ENCODE data around the gene DNM3. TPM values are rescaled to one million over a fixed set of nuclear protein-coding genes. Genes with fewer than 3 reads are reported as not detected.

The DNM3 gene
- total RNA-seq, 1 donor from 2014 or later, result 3.4 TPM

- no peak for DNase-seq (ENCODE audit: extremely low read depth, low read depth, low spot score)
These were observed 293.9 kb downstream of the DNM3 start for GRCh38 chr1:172135076-172135672.

GRCh38 chr1:172135978-172136610, 294.8 kb downstream of the DNM3 start:
- DNase-seq (ENCODE audit: extremely low read depth, low read depth, low spot score), result no peak

GRCh38 chr1:172136925-172137324, 295.6 kb downstream of the DNM3 start:
- DNase-seq (ENCODE audit: extremely low read depth, low read depth, low spot score), result no peak

- no peak for DNase-seq (ENCODE audit: extremely low read depth, low read depth, low spot score)
These were observed 296.6 kb downstream of the DNM3 start for GRCh38 chr1:172137703-172138454.

- no peak for DNase-seq (ENCODE audit: extremely low read depth, low read depth, low spot score)
These were observed 297.3 kb downstream of the DNM3 start for GRCh38 chr1:172138634-172139033.

- DNase-seq (ENCODE audit: extremely low read depth, low read depth, low spot score), result no peak
These were observed 297.9 kb downstream of the DNM3 start for GRCh38 chr1:172139196-172139595.

- DNase-seq (ENCODE audit: extremely low read depth, low read depth, low spot score), result no peak
These were observed 298.8 kb downstream of the DNM3 start for GRCh38 chr1:172140072-172140471.

GRCh38 chr1:172140591-172140990, 299.3 kb downstream of the DNM3 start:
- no peak for DNase-seq (ENCODE audit: extremely low read depth, low read depth, low spot score)

GRCh38 chr1:172141341-172141881, 300.1 kb downstream of the DNM3 start:
- DNase-seq (ENCODE audit: extremely low read depth, low read depth, low spot score), result no peak

GRCh38 chr1:172142324-172142723, 301.0 kb downstream of the DNM3 start:
- DNase-seq (ENCODE audit: extremely low read depth, low read depth, low spot score), result no peak

- no peak for DNase-seq (ENCODE audit: extremely low read depth, low read depth, low spot score)
These were observed 302.2 kb downstream of the DNM3 start for GRCh38 chr1:172143384-172144055.

GRCh38 chr1:172144445-172145061, 303.3 kb downstream of the DNM3 start:
- DNase-seq (ENCODE audit: extremely low read depth, low read depth, low spot score), result no peak

- no peak for DNase-seq (ENCODE audit: extremely low read depth, low read depth, low spot score)
These were observed 303.9 kb downstream of the DNM3 start for GRCh38 chr1:172145231-172145651.

- DNase-seq (ENCODE audit: extremely low read depth, low read depth, low spot score), result no peak
These were observed 304.4 kb downstream of the DNM3 start for GRCh38 chr1:172145656-172146055.

GRCh38 chr1:172146141-172146850, 305.0 kb downstream of the DNM3 start:
- no peak for DNase-seq (ENCODE audit: extremely low read depth, low read depth, low spot score)

- no peak for DNase-seq (ENCODE audit: extremely low read depth, low read depth, low spot score)
These were observed 306.2 kb downstream of the DNM3 start for GRCh38 chr1:172147541-172147940.

- no peak for DNase-seq (ENCODE audit: extremely low read depth, low read depth, low spot score)
These were observed 306.9 kb downstream of the DNM3 start for GRCh38 chr1:172148213-172148612.

- DNase-seq (ENCODE audit: extremely low read depth, low read depth, low spot score), result no peak
These were observed 307.4 kb downstream of the DNM3 start for GRCh38 chr1:172148707-172149106.

GRCh38 chr1:172149346-172149745, 308.0 kb downstream of the DNM3 start:
- no peak for DNase-seq (ENCODE audit: extremely low read depth, low read depth, low spot score)

GRCh38 chr1:172154551-172154950, 313.3 kb downstream of the DNM3 start:
- no peak for DNase-seq (ENCODE audit: extremely low read depth, low read depth, low spot score)

Data from glomerular endothelial cell (primary cell).